B cell (primary cell): ENCODE results near the gene PDZK1. TPM values are rescaled to one million over a fixed set of nuclear protein-coding genes. Genes with fewer than 3 reads are reported as not detected.
"Not testable (repeated sequence)": the region's sequence is repeated elsewhere in the genome, so short reads cannot be mapped to it uniquely, and the experiment has no call there.

Experiments
- ATAC-seq: fragments of 200-7000 bp; cut with Tn5 transposase; one replicate; pipeline ENCODE4 v1.10.0; 2021; ENCODE audit warnings: low read depth, mild to moderate bottlenecking, moderate number of reproducible peaks, moderate library complexity
- CTCF ChIA-PET: fragments of 350-600 bp; sonication (Branson Sonifier 250); formaldehyde crosslinking; loops from one replicate; lab custom pipeline; 2021; ENCODE audit warnings: antibody characterized with exemption, inconsistent platforms; lab: Charles Lee
- POLR2A ChIA-PET: fragments of 350-600 bp; sonication (Branson Sonifier 250); formaldehyde crosslinking; loops from one replicate; lab custom pipeline; 2021; ENCODE audit warnings: antibody characterized with exemption; lab: Charles Lee
- DNase-seq: peaks from one replicate; pipeline ENCODE4 v3.0.0; 2013
- H2AFZ ChIP-seq: 2 replicates; pipeline ENCODE4 v1.6.1; 2012; ENCODE audit warnings: mild to moderate bottlenecking, low read depth, low read length; ENCODE audit not compliant: insufficient read depth, poor library complexity, severe bottlenecking
- H3K27ac ChIP-seq, 2 donors: 1 replicate in 1 of 2; 2 replicates in 1 of 2; pipeline ENCODE4 v1.5.1; 2012 to 2013; ENCODE audit warnings: low read length in 2 of 2, mild to moderate bottlenecking in 2 of 2, moderate library complexity in 1 of 2
- H3K27me3 ChIP-seq, 4 experiments: fragments of 200-600 bp in 1 of 4; sonication (generic) in 1 of 4; replicated peaks in 1 of 4; 1 replicate in 2 of 4; 2 replicates in 2 of 4; pipeline versions ENCODE4 v1.6.1 to v1.7.0; 2013 to 2016; ENCODE audit warnings: low read length in 3 of 4, mild to moderate bottlenecking in 2 of 4, mixed read lengths in 1 of 4, moderate library complexity in 1 of 4; ENCODE audit not compliant: insufficient read depth in 4 of 4, control insufficient read depth in 3 of 4; ENCODE audit errors: control extremely low read depth in 1 of 4
- H3K36me3 ChIP-seq, 2 experiments: replicated peaks in 1 of 2; 1 replicate in 1 of 2; 2 replicates in 1 of 2; pipeline versions ENCODE4 v1.6.1 to v1.7.1; 2013; ENCODE audit warnings: low read length in 1 of 2; ENCODE audit not compliant: insufficient read depth in 2 of 2, control insufficient read depth in 1 of 2; ENCODE audit errors: control extremely low read depth in 1 of 2, extremely low read depth in 1 of 2
- H3K4me1 ChIP-seq, 2 donors: fragments of 200-600 bp in 1 of 2; sonication (generic) in 1 of 2; 1 replicate in 1 of 2; 2 replicates in 1 of 2; pipeline versions ENCODE4 v1.5.1 to v1.6.1; 2013 to 2017; ENCODE audit warnings: low read length in 2 of 2; ENCODE audit not compliant: control insufficient read depth in 2 of 2, insufficient read depth in 2 of 2
- H3K4me2 ChIP-seq: replicated peaks from 2 replicates; pipeline ENCODE3; 2012; ENCODE audit warnings: mild to moderate bottlenecking, low read depth, low read length; ENCODE audit not compliant: poor library complexity, severe bottlenecking
- H3K4me3 ChIP-seq, 5 experiments: fragments of 200-600 bp in 1 of 5; sonication (generic) in 1 of 5; 1 replicate in 3 of 5; 2 replicates in 2 of 5; pipeline versions ENCODE4 v1.5.1 to v1.7.0; 2011 to 2016; ENCODE audit warnings: low read length in 4 of 5, mild to moderate bottlenecking in 4 of 5, low read depth in 2 of 5, control low read depth in 1 of 5, moderate library complexity in 1 of 5; ENCODE audit not compliant: insufficient read depth in 1 of 5; ENCODE audit errors: control extremely low read depth in 1 of 5, extremely low read depth in 1 of 5
- H3K79me2 ChIP-seq: fragments of 200-600 bp; sonication (generic); one replicate; pipeline ENCODE4 v1.6.0; 2016; ENCODE audit warnings: low read length; ENCODE audit not compliant: control insufficient read depth, insufficient read depth
- H3K9ac ChIP-seq: fragments of 200-600 bp; sonication (generic); 2 replicates; pipeline ENCODE4 v1.6.1; 2017; ENCODE audit warnings: mild to moderate bottlenecking, low read length, moderate library complexity
- H3K9me3 ChIP-seq, 3 donors: one replicate each; pipeline versions ENCODE4 v1.6.1 to v1.7.1; 2013; ENCODE audit warnings: low read length in 2 of 3; ENCODE audit not compliant: control insufficient read depth in 2 of 3, insufficient read depth in 1 of 3; ENCODE audit errors: control extremely low read depth in 1 of 3
- H4K20me1 ChIP-seq: 2 replicates; pipeline ENCODE4 v1.6.0; 2012; ENCODE audit warnings: mild to moderate bottlenecking, low read length; ENCODE audit not compliant: insufficient read depth, control insufficient read depth, poor library complexity, severe bottlenecking
- H3K27ac Mint-ChIP-seq: one replicate; pipeline ENCODE4 v1.8.0; 2021; ENCODE audit warnings: mixed read lengths
- H3K27me3 Mint-ChIP-seq: one replicate; pipeline ENCODE4 v1.8.0; 2021; ENCODE audit warnings: mixed read lengths
- H3K4me1 Mint-ChIP-seq: one replicate; pipeline ENCODE4 v1.8.0; 2021; ENCODE audit warnings: mixed read lengths
- H3K4me3 Mint-ChIP-seq: one replicate; pipeline ENCODE4 v1.8.0; 2021; ENCODE audit warnings: mixed read lengths
- H3K9me3 Mint-ChIP-seq: one replicate; pipeline ENCODE4 v1.8.0; 2022; ENCODE audit warnings: mixed read lengths; ENCODE audit not compliant: insufficient read depth
- WGBS: methylation state at CpG from one replicate; pipeline ENCODE4 v1.1.5; 2013; ENCODE audit warnings: missing lambda C conversion rate; ENCODE audit not compliant: insufficient coverage; 5-methylcytosine and 5-hydroxymethylcytosine counted together
- intact Hi-C: fragments of 100-400 bp; cut with micrococcal nuclease; formaldehyde crosslinking; loops from one replicate; pipeline ENCODE4 v1.10.0; 2022
- polyA plus RNA-seq: library from polyadenylated mRNA; depleted of rRNA; stranded (reverse); fragments of >200 nt; gene quantifications from 2 replicates; pipeline ENCODE4 v1.2.3, GENCODE V29; 2012
- total RNA-seq, 2 donors: library from RNA; stranded (reverse); fragments of 120-200 nt in 1 of 2; gene quantifications; 1 replicate in 1 of 2; 2 replicates in 1 of 2; pipeline versions ENCODE4 v1.2.3 to v1.2.4, GENCODE V29; 2013 to 2022

Gene PDZK1
- total and polyA plus RNA-seq, 2 donors (not counting 1 experiment from before 2014, with no cell fraction given) = 0.34 TPM; not detected in 1

GRCh38 chr1:145636237-145636636 is 70.9 kb downstream of the PDZK1 start:
- H3K9ac ChIP-seq, H2AFZ ChIP-seq, H3K27me3 ChIP-seq, H3K27ac Mint-ChIP-seq, H3K4me3 ChIP-seq, DNase-seq, H3K4me2 ChIP-seq, H3K9me3 ChIP-seq, H3K4me3 Mint-ChIP-seq, H3K27ac ChIP-seq, H3K79me2 ChIP-seq, H3K36me3 ChIP-seq, intact Hi-C loops, ATAC-seq, H3K4me1 Mint-ChIP-seq, CTCF ChIA-PET, POLR2A ChIA-PET, H3K9me3 Mint-ChIP-seq, H3K27me3 Mint-ChIP-seq, H3K4me1 ChIP-seq, H4K20me1 ChIP-seq: not testable (repeated sequence)
- WGBS = no CpG with 5 or more reads among the region's 1 CpG

GRCh38 chr1:145622177-145622576 is 85.0 kb downstream of the PDZK1 start:
- H3K27ac ChIP-seq, H3K4me1 ChIP-seq, H4K20me1 ChIP-seq, H3K9ac ChIP-seq, POLR2A ChIA-PET, H3K27me3 ChIP-seq, H3K4me1 Mint-ChIP-seq, H3K4me2 ChIP-seq, DNase-seq, H3K36me3 ChIP-seq, H2AFZ ChIP-seq, ATAC-seq, H3K4me3 Mint-ChIP-seq, H3K27me3 Mint-ChIP-seq, H3K27ac Mint-ChIP-seq, intact Hi-C loops, H3K79me2 ChIP-seq, H3K9me3 Mint-ChIP-seq, H3K4me3 ChIP-seq, CTCF ChIA-PET, H3K9me3 ChIP-seq: not testable (repeated sequence)
- WGBS = no CpG with 5 or more reads among the region's 1 CpG

Other genes with a start within 250 kb of the PDZK1 start
- 46.8 and 47.8 TPM in 2 replicates for gene GPR89A, start 99.4 kb downstream of the PDZK1 start, total RNA-seq
- 11.4 and 13.7 TPM in 2 replicates for gene GPR89A, start 99.4 kb downstream of the PDZK1 start, polyA plus RNA-seq
- 0.15 TPM in 1 of 2 replicates, not detected in the other for gene CD160, start 12.1 kb upstream of the PDZK1 start, total RNA-seq
- 0.10 TPM in 1 of 2 replicates, not detected in the other for gene CD160, start 12.1 kb upstream of the PDZK1 start, polyA plus RNA-seq
- gene RNF115, start 116.7 kb upstream of the PDZK1 start, total RNA-seq = 19.8 and 21.7 TPM in 2 replicates
- 4.6 and 6.2 TPM in 2 replicates for gene RNF115, start 116.7 kb upstream of the PDZK1 start, polyA plus RNA-seq
- gene POLR3C, start 116.8 kb upstream of the PDZK1 start, total RNA-seq = 48.0 and 49.3 TPM in 2 replicates
- gene POLR3C, start 116.8 kb upstream of the PDZK1 start, polyA plus RNA-seq = 27.8 and 36.5 TPM in 2 replicates
- 7.1 and 7.7 TPM in 2 replicates for gene NUDT17, start 138.3 kb upstream of the PDZK1 start, total RNA-seq
- 7.2 and 7.7 TPM in 2 replicates for gene NUDT17, start 138.3 kb upstream of the PDZK1 start, polyA plus RNA-seq
- gene PIAS3, start 151.7 kb upstream of the PDZK1 start, total RNA-seq = 45.0 and 51.0 TPM in 2 replicates
- gene PIAS3, start 151.7 kb upstream of the PDZK1 start, polyA plus RNA-seq = 15.9 and 23.2 TPM in 2 replicates
- gene ANKRD35, start 178.5 kb upstream of the PDZK1 start, total RNA-seq = not detected in 2 replicates
- 0.04 TPM in 1 of 2 replicates, not detected in the other for gene ANKRD35, start 178.5 kb upstream of the PDZK1 start, polyA plus RNA-seq
- gene ITGA10, start 202.7 kb upstream of the PDZK1 start, total RNA-seq = 6.2 and 8.9 TPM in 2 replicates
- 1.6 and 2.1 TPM in 2 replicates for gene ITGA10, start 202.7 kb upstream of the PDZK1 start, polyA plus RNA-seq
- 39.1 and 48.1 TPM in 2 replicates for gene PEX11B, start 211.3 kb upstream of the PDZK1 start, total RNA-seq
- gene PEX11B, start 211.3 kb upstream of the PDZK1 start, polyA plus RNA-seq = 16.5 and 20.8 TPM in 2 replicates
- gene RBM8A, start 220.1 kb upstream of the PDZK1 start, total RNA-seq = 134 and 137 TPM in 2 replicates
- gene RBM8A, start 220.1 kb upstream of the PDZK1 start, polyA plus RNA-seq = 169 and 270 TPM in 2 replicates